Suppressor macrophage (primary cell): ENCODE measurements around the gene ASPG.
"Not testable (repeated sequence)": the region's sequence is repeated elsewhere in the genome, so short reads cannot be mapped to it uniquely, and the experiment has no call there.

ENCODE experiments used
- DNase-seq, 4 experiments: peaks; one replicate each; pipeline ENCODE4 v3.0.0-alpha.2; 2020 to 2022

The ASPG gene

DNA sequence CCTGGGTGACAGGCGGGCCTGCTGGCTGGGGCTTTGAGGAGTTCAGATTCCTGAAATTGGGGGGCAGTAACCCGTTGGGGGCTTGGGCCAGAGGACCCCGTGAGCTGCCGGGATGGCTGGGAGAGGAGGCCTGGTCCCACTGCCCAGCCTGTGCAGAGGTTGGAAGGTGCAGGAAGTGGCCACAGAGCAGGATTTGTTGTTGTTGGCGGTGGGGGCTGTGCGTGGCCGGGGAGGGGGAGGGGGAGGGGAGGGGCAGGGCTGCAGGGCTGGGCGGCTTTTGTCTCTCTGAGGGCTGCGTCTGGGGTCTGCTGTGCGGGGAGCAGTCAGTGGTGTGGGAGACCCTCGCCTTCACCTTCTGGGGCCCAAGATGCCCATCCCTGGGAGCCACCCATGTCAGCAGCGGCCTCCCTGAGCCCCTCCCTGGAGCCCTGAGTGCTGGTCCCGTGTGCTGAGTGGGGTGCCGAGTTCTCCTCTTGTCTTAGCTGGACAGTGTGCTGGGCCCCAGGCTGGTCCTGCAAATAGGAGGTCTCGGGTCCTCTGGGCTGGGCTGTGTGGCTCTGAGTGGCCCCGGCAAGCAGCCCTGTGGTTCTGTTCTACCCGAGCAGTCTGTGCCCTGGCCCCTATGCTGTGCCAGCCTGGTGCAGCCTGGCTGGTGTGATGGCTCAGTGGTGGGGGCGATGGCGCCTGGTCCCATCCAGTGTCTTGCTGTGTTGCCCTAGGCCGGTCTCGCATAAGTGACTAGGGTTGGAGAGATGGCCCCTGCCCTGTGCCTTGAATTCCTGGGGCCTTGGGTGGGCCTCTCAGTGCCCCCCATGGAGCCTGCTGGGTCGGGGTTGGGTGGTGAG lies 63.2 kb downstream of the ASPG start:
- DNase-seq: no peak

DNA sequence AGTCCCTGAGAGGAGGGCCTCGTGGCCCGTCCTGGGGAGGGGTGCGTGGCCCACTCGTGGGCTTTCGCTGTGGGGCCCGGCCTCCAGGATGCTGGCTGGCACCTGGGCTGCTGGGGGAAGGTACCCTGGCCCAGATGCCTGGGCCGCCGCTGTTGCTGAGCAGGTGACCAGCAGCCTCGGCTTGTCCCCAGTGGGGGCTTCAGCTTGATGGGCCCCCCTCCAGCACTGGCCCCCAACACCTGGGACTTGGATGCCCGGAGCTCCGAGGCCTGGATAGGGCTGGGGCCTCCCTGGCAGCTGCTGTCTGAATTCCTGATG lies 63.7 kb downstream of the ASPG start:
- DNase-seq: no peak

GRCh38 chr14:104149617-104150135 lies 64.2 kb downstream of the ASPG start:
- peak; percentile 9 to 36 (median 28) for DNase-seq

DNA sequence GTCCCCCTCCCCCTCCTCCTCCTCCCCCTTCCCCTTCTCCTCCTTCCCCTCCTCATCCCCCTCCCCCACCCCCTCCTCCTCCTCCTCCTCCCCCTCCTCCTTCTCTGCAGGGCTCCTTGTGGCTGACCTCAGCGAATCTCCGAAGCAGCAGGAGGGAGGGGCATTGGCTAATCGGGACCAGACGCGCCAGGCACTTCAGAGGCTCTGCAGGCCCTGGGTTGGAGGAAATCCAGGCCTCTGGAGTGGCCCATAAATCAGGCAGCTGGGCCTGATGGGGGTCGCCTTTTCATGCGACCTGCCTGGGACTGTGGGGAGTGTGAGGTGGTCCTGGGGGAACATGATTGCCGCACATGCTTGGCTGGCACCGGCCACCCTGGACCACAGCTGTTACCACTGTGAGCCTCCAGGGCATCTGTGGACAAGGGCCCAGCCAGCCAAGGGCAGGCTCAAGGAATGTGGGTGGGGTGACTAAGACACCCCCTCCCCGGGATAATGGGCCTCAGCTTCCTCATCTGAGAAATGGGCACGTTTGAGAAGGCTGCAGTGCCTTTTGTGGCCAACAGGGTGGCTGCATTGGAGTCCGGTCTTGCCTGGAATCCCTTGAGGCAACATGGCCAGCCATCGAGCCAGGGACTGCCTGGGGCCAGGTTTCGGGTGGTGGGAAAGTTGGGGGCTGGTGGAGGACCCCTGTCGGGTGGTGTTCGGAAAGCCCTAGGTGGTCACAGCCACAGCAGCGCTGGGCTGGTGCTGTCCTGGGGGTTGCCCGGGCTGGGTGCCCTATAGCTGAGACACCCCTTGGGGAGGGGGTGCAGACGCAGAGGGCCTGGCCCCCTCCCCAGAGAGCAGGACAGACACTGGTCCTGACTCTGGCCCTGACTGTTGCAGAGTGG lies 64.9 kb downstream of the ASPG start:
- peak in 1 of 4 experiments; percentile 17 for DNase-seq

DNA sequence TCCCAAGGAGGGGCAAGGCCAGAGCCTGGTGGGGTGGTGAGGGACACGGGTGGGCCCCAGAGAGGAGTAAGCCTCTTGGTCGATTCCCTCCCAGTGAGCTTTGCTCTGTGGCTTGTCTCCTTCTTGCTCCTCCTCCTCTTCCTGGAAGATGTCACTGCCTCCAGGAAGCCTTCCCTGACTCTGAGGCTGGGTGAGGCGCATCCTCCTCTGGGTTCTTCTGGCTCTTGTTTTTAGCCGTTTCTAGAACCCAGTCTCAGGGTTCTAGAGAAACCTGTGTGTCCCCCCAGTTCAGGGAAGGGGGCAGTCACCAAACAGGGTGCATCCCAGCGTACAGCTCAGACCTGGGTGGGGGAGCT lies 65.5 kb downstream of the ASPG start:
- no peak for DNase-seq

- no peak for DNase-seq
Measured at GRCh38 chr14:104151566-104152245, 66.2 kb downstream of the ASPG start.

- DNase-seq: no peak
Measured at GRCh38 chr14:104152246-104152575, 66.7 kb downstream of the ASPG start.

- no peak for DNase-seq
Measured at GRCh38 chr14:104152686-104153393, 67.3 kb downstream of the ASPG start.

GRCh38 chr14:104153394-104153755 lies 67.9 kb downstream of the ASPG start:
- not testable (repeated sequence) for DNase-seq

DNA sequence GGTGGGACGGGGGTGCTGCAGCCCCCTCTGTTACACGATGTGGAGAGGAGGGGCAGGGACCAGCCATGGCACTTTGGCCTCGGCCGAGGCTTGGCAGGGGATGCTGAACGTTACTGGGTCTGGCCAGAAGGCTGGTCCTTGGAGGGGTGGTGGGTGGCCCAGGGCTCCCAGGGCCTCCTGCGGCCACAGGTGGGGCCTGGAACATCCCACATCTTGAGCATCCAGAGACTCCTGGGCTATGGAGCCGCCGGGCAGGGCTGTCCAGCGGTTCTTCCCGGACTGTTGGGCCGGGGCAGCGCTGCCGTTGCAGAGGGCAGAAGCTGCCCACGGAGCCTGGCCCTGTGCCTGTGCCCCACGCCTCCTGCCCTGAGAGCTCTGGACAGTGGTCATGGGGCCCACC lies 68.7 kb downstream of the ASPG start:
- DNase-seq: no peak

- no peak for DNase-seq
Measured at GRCh38 chr14:104155513-104155912, 70.0 kb downstream of the ASPG start.

- DNase-seq: no peak
Measured at GRCh38 chr14:104156142-104156541, 70.6 kb downstream of the ASPG start.

GRCh38 chr14:104157016-104157928 lies 71.8 kb downstream of the ASPG start:
- no peak for DNase-seq

DNA sequence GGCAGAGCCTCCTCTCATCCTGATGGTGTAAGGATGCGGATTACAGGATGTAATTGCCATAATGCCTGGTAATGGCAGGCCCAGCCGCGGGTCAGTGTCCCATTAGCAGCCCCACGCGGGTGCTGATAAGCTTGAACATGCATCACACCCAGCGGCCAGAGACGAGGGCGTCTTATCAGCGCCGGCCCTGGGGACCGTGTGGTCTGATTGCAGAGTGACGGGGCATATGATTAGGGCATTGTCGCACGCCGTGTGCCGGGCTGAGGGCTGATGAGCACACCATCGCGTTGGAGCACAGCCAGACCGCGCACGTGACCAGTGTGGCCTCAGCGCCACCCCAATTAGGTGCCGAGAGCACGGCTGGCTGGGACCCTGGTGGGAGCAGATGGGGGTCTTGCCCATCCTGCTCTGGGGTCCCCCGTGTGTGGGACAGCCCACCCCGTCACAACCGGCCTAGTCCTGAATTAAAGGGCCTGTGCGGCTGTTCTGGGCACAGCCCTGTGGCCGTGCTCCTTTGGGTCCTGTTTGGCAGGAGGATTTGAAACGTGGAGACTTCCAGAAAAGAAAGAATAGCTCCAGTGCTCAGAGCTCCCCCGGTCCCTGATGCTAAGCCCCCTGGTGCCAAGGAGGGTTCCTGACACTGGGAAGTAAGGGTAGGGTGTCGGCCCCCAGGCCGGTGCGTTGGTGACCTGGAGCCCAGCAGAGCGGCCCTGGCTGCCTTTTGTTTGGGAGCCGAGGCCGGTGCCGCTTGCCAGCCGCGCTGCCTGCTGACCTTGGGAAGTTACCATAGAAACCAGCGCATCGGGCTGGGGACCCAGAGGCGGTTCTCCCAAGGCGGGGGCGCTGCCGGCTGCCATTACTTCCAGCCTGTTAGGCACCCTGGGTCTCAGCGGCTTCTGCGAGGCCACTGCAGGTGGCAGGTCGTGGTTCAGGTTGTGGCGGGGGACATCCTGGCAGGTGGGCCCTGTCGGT lies 73.6 kb downstream of the ASPG start:
- no peak for DNase-seq

DNA sequence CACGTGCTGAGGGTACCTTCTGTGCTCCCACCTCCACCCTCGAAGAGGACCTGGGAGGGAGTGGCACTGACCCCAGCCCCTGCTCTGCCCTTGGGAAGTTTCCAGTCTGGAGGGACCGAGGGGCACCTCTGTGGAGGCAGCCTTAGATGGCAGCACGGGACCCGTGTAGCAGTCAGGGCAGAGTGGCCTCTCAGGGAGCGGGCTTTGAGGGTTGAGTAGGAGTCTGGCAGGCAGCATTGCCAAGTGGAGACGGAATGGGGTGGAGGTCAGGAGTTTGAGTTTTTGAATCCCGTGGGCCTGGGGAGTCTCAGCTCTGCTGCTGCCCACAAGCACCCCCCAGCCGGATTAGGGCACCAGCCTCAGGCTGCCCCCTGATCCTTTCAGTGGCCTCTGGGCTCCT lies 74.5 kb downstream of the ASPG start:
- no peak for DNase-seq

- no peak for DNase-seq
Measured at GRCh38 chr14:104161602-104162367, 76.3 kb downstream of the ASPG start.

DNA sequence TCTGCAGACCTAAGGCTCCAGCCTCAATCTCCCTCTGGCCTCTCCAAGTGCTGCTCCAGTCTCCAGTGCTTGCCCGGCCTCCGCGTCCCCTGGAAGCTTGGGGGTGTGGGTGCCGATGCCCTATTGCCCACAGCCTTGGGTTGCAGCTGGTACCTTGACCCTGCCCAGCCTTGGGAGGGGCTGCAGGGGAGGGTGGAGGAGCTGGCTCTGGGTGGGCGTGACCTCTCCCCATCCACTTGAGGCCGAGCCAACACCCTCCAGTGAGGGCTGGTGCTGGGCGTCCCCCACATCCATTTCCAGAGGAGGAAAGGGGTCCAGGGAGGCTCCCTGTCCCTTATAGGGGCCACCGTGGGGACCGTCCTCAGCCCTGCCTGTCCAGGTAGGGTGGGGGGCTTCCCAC lies 77.0 kb downstream of the ASPG start:
- no peak for DNase-seq

GRCh38 chr14:104163541-104163940 lies 78.0 kb downstream of the ASPG start:
- no peak for DNase-seq

DNA sequence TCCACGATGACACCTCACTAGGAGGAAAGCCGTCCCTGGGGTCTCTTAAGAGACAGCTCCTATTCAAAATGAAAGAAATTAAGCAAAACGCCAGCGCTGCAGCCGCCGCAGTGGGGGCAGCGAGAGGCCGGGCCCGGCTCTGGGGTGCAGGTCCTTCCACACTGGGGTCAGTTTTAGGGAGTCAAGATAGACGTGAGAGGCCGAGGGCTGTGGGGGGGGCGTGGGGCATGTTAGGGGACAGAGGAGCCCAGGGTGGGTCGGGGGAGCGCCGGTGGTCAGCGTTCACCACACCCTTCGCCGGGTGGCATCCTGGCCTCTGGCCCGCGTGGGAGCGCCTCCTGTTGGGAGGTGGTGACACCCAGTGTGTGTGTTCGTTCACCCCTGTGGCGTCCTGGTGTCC lies 78.5 kb downstream of the ASPG start:
- DNase-seq: no peak

DNA sequence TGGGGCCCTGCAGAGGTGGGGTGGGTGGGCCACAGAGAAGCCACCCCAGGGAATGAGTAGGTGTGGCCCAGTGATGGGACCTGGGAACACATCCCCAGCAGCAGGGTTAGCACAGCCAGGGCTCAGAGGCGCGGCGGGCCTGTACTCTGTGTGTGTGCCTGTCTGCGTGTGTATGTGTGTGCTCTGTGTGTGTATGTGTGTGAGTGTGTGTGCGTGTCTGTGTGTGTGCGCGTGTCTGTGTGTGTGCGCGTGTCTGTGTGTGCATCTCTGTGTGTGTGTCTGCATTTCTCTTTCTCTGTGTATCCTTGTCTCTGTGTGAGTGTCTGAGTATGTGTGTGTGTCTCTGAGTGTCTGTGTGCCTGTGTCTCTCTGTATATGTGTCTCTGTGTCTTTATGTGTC lies 79.0 kb downstream of the ASPG start:
- no peak for DNase-seq
